Upper lobe of left lung (tissue), 6 donors: ENCODE measurements around the gene CHRNA9. TPM values are rescaled to one million over a fixed set of nuclear protein-coding genes. Genes with fewer than 3 reads are reported as not detected.

Source experiments
- ATAC-seq, 2 donors: fragments of 200-7000 bp; cut with Tn5 transposase; one replicate each; pipeline ENCODE4 v1.9.1; 2022; ENCODE audit warnings: mild to moderate bottlenecking in 2 of 2, moderate library complexity in 2 of 2; ENCODE audit not compliant: low FRiP score in 2 of 2
- DNase-seq, 2 donors: peaks; one replicate each; pipeline ENCODE4 v3.0.0-alpha.2; 2019 to 2020
- H3K27ac ChIP-seq, 4 donors: fragments of 200-600 bp; sonication (generic); one replicate each; pipeline ENCODE4 v1.5.1; 2016 to 2019
- H3K27me3 ChIP-seq, 4 donors: fragments of 200-600 bp; sonication (generic); one replicate each; pipeline ENCODE4 v1.5.1; 2017 to 2019
- H3K36me3 ChIP-seq, 4 donors: fragments of 200-600 bp; sonication (generic); one replicate each; pipeline ENCODE4 v1.5.1; 2016 to 2019
- H3K4me1 ChIP-seq, 4 donors: fragments of 200-600 bp; sonication (generic); one replicate each; pipeline ENCODE4 v1.5.1; 2018 to 2019
- H3K4me3 ChIP-seq, 4 donors: fragments of 200-600 bp; sonication (generic); one replicate each; pipeline ENCODE4 v1.5.1; 2017 to 2019; ENCODE audit warnings: mild to moderate bottlenecking in 2 of 4, moderate library complexity in 1 of 4
- H3K9me3 ChIP-seq, 4 donors: fragments of 200-600 bp; sonication (generic); one replicate each; pipeline ENCODE4 v1.5.1; 2018 to 2019
- EP300 ChIP-seq, 4 donors: sonication (generic); formaldehyde crosslinking; IDR thresholded peaks; one replicate each; pipeline ENCODE4 v1.5.1; 2017; ENCODE audit warnings: antibody characterized with exemption in 4 of 4, control low read depth in 2 of 4
- POLR2A ChIP-seq, 4 donors: fragments of 450-650 bp; IDR thresholded peaks; one replicate each; pipeline ENCODE4 v1.5.1; 2016 to 2017; ENCODE audit warnings: antibody characterized with exemption in 4 of 4, mild to moderate bottlenecking in 2 of 4
- POLR2AphosphoS5 ChIP-seq, 2 donors: sonication (generic); formaldehyde crosslinking; IDR thresholded peaks; one replicate each; pipeline ENCODE4 v1.5.1; 2017; ENCODE audit warnings: antibody characterized with exemption in 2 of 2
- WGBS, 2 donors: methylation state at CpG; one replicate each; pipeline ENCODE4 v1.1.5; 2017 to 2018; 5-methylcytosine and 5-hydroxymethylcytosine counted together
- total RNA-seq, 6 donors: library from RNA; depleted of rRNA in 4 of 6; stranded (reverse); fragments of >200 nt in 4 of 6; gene quantifications; one replicate each; pipeline versions ENCODE4 v1.1.0 to v1.2.1, GENCODE V29; 2016 to 2021
- TF ChIP-seq, protein P1 (sequence below), 6 experiments: fragments of 450-650 bp in 4 of 6; fragments of 200-600 bp in 2 of 6; sonication (generic) in 2 of 6; IDR thresholded peaks; one replicate each; pipeline ENCODE4 v1.5.1; 2016 to 2019; ENCODE audit warnings: antibody characterized with exemption in 6 of 6
- donor health status: DM: no; HTN: no; CAD: no; lungs with moderate emphysema.
- donor health status: DM: no; HTN: yes; CAD: no; lungs with severe emphysema.

CHRNA9 gene
- total RNA-seq, 6 donors from 2014 or later: 0.49 TPM; not detected in 5

- no peaks in the 10 kb centered on the region for H3K36me3 ChIP-seq
- no peak for TF ChIP-seq POLR2A (IDR thresholded peaks at IDR 0.05)
- TF ChIP-seq, protein P1, sequence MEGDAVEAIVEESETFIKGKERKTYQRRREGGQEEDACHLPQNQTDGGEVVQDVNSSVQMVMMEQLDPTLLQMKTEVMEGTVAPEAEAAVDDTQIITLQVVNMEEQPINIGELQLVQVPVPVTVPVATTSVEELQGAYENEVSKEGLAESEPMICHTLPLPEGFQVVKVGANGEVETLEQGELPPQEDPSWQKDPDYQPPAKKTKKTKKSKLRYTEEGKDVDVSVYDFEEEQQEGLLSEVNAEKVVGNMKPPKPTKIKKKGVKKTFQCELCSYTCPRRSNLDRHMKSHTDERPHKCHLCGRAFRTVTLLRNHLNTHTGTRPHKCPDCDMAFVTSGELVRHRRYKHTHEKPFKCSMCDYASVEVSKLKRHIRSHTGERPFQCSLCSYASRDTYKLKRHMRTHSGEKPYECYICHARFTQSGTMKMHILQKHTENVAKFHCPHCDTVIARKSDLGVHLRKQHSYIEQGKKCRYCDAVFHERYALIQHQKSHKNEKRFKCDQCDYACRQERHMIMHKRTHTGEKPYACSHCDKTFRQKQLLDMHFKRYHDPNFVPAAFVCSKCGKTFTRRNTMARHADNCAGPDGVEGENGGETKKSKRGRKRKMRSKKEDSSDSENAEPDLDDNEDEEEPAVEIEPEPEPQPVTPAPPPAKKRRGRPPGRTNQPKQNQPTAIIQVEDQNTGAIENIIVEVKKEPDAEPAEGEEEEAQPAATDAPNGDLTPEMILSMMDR (IDR thresholded peaks at IDR 0.05): no peak
- no peak for TF ChIP-seq EP300 (IDR thresholded peaks at IDR 0.05)
- no peak for TF ChIP-seq POLR2AphosphoS5 (IDR thresholded peaks at IDR 0.05)
- no peaks in the 10 kb centered on the region for H3K27me3 ChIP-seq
- H3K4me3 ChIP-seq: no peak overlapping the region
- WGBS, 2 donors: 59 to 63% methylated on average over 2 of the region's 3 CpGs
- no peaks in the 10 kb centered on the region for H3K4me1 ChIP-seq
- no peak for DNase-seq
- H3K9me3 ChIP-seq: peaks cover 0 to 2% (median 0%) of the 10 kb centered on the region in 4 donors
- no peak for ATAC-seq
- no peak overlapping the region for H3K27ac ChIP-seq
Observed at GRCh38 chr4:40299811-40300292, 35.3 kb upstream of the CHRNA9 start.

DNA sequence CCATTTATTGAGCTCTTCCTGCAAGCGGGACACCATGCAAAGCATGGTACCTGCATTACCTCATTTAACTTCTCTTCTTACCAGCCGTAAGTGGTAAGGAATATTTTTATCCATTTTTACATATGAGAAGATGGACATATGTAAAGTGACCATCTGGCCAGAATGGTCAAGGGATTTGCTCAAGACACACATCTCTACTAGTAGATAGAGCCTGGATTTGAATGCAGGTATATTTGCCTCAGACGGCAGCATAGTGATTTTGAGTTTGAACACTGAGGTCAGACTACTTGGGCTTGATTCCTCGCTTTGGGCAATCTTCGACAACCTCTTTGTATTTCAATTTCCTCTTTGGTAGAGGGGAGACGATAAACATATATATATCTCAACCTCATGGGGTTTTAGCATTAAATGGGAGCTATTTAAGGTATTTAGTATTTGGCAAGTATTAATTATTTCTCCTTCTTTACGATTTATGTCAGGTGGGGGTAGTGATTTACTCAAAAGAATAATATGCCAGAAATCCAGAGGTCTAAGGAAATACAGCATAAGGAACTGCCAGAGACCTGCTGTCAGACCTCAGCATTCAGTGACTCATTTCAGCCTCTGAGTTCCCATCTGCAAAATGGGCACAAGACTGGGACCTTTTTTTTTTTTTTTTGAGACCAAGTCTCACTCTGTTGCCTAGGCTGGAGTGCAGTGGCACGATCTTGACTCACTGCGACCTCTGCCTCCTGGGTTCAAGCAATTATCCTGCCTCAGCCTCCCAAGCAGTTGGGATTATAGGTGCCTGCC lies 34.6 kb upstream of the CHRNA9 start:
- Histone ChIP-seq H3K27ac (peak overlapping the region in 1 of 4 donors; percentile 29), H3K4me1 (no peaks in the 10 kb centered on the region), H3K9me3 (peaks cover 0 to 2% (median 0%) of the 10 kb centered on the region in 4 donors), H3K4me3 (no peak overlapping the region), H3K27me3 (no peaks in the 10 kb centered on the region), H3K36me3 (no peaks in the 10 kb centered on the region)
- ATAC-seq: no peak
- TF ChIP-seq EP300 (IDR thresholded peaks at IDR 0.05) (no peak), POLR2AphosphoS5 (IDR thresholded peaks at IDR 0.05) (no peak), POLR2A (IDR thresholded peaks at IDR 0.05) (no peak)
- TF ChIP-seq, protein P1 (IDR thresholded peaks at IDR 0.05): no peak
- no peak for DNase-seq
- WGBS, 2 donors: 74 to 89% methylated on average over 9 of the region's 9 CpGs

- ATAC-seq (peak in 1 of 2 donors; percentile 55), DNase-seq (peak in 1 of 2 donors; percentile 23)
- peak overlapping the region in 1 of 4 donors; percentile 29 for H3K27ac ChIP-seq
- no peak overlapping the region for H3K4me3 ChIP-seq
- no peaks in the 10 kb centered on the region for H3K27me3 ChIP-seq
- H3K4me1 ChIP-seq: no peaks in the 10 kb centered on the region
- peaks cover 0 to 2% (median 0%) of the 10 kb centered on the region in 4 donors for H3K9me3 ChIP-seq
- no peaks in the 10 kb centered on the region for H3K36me3 ChIP-seq
- no peak for TF ChIP-seq POLR2A (IDR thresholded peaks at IDR 0.05)
- TF ChIP-seq EP300 (IDR thresholded peaks at IDR 0.05): no peak
- TF ChIP-seq POLR2AphosphoS5 (IDR thresholded peaks at IDR 0.05): no peak
- TF ChIP-seq, protein P1 (IDR thresholded peaks at IDR 0.05): no peak
- WGBS, 2 donors: 42 to 62% methylated on average over 7 of the region's 7 CpGs
Observed at GRCh38 chr4:40301603-40302002, 33.5 kb upstream of the CHRNA9 start.

- Histone ChIP-seq H3K4me3 (no peak overlapping the region), H3K27me3 (no peaks in the 10 kb centered on the region), H3K4me1 (peaks cover 0 to 6% (median 3%) of the 10 kb centered on the region in 4 donors), H3K27ac (no peak overlapping the region), H3K36me3 (no peaks in the 10 kb centered on the region), H3K9me3 (peaks cover 0 to 2% (median 0%) of the 10 kb centered on the region in 4 donors)
- DNase-seq (no peak), ATAC-seq (no peak)
- TF ChIP-seq POLR2A (IDR thresholded peaks at IDR 0.05) (no peak), POLR2AphosphoS5 (IDR thresholded peaks at IDR 0.05) (no peak)
- TF ChIP-seq, protein P1 (IDR thresholded peaks at IDR 0.05): no peak
- WGBS, 2 donors: 89 to 95% methylated on average over 2 of the region's 2 CpGs
Observed at GRCh38 chr4:40303751-40304150, 31.4 kb upstream of the CHRNA9 start.
